ENCODE data around the gene MASTL.

GRCh38 chr10:27192284-27192683, 37.1 kb downstream of the MASTL start:
- no peak for TF ChIP-seq CTCF (conservative IDR thresholded peaks at IDR 0.05)
- TF ChIP-seq EZH2 (IDR thresholded peaks at IDR 0.05; ENCODE audit: low read depth) = no peak
